Measurements from ENCODE around the gene SCFD2.
"Not testable (repeated sequence)": the region's sequence is repeated elsewhere in the genome, so short reads cannot be mapped to it uniquely, and the experiment has no call there.

SCFD2 gene

DNA sequence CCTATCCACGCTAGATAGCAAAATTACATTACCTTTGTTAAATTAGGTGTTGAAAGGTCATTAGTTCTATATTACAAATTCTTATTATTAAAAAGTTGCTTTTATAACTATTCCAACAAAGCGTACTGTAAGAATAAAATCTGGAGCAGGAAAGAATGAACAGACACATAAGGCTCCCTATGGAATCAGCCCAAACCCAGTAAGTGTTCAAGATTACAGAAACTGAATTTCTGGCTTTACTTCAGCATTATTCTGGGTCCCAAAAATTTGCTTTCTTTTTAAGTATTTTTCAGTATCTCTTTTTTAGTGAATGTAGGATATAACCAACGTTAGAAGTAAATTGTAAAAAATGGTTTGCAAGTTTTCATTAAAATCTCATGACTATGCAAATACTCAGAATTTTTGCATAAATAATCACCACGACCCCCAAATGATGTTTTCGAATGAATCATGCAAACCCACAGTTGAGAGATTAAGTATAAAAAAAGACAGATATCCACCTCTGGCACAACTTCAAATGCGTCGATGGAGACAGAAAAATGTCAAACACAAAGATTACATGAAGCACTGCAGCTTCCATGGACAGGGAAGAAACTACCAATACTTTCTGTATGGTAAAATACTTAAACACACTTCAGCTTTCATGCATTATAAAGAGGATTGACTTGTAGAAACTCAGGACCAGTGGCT, 265.2 kb downstream of the SCFD2 start:
- no peak for DNase-seq (ENCODE audit: low read depth)

DNA sequence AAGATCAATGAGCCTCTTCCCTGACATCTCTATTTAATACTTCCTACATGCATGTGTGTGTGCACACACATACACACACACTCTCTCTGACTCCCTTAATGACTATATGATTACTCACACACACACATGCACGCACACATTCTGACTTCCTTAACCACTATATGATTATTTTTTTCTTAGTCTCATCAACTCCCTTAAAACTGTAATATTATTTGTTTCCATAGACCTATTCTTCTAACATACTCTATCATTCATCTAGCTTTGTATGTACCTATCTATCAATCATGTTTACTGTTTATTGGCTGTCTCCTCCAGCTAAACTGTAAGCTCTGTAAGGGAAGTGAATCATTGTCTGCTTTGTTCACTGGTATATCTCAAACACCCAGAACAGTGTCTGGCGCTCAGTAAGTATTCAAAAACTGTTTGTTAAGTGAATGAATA, 267.2 kb downstream of the SCFD2 start:
- DNase-seq (ENCODE audit: low read depth) = no peak

DNA sequence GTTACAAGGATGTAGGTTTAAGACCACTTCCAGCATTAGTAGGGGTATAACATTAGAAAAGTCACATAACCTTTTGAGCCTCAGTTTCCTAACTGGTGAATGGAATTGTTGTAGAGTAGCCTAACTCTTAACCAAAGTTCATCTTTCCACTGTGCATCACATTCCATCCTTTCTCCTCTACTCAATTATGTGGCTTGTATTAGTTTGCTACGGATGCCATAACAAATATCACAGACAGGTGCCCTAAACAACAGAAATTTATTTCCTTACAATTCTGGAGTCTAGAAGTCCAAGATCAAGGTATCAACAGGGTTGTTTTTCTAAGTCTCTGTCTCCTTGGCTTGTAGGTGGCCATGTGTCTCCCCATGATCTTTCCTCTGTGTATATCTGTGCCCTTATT, 271.8 kb downstream of the SCFD2 start:
- no peak for DNase-seq (ENCODE audit: low read depth)

DNA sequence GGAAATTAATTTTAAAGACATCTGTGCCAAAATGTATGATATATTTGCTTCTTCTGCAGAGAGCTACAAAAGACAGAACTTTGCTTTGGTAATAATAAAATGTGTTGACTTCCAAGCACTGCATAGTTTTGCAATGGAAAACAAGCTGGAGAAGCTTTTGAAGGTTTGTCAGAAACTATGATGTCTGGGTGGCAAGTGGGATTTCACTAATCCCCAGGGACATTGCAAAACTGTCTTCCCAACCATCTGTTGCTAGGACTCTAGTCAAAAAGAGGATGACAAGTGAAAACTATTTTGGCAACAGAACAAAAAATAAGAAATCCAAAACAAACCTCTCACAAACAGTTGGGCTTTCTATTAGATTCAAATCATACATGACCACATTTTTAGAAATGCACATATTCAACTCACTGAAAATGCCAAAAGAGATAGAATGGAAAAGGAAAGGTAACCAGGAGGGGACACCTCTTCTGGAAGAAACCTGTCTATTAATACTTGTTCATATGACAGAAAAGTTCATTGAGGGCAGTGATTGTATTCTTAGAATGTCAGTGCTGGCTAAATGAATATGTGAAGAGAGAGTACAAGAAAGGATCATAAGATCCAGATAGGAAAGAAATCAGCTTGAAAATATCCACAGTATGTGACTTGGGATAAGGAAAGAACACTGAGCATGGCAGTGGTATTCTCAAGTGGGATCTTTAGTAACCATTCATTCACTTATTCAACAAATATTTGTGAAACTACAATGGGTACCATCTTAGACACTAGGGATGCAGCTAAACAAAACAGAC, 275.7 kb downstream of the SCFD2 start:
- no peak for DNase-seq (ENCODE audit: low read depth)

DNA sequence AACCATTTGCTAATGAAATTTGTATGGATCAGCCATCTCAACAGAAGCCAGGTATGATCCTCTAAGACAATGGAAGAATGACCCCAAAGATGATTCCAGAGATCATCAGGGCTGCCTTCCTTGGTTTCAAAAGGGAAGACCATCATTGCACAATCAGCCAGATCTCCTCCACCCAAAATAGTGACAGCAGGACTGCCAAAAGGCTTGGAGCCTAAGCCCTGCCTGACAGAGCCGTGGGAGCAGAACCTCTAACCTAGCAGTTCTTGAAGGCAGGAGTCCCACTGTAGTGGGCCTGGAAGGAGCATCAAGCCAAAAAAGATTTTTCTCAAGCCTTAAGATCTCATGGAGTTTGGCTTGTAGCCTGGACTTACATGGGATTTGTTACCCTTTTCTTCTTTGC, 277.7 kb downstream of the SCFD2 start:
- no peak for DNase-seq (ENCODE audit: low read depth)

DNA sequence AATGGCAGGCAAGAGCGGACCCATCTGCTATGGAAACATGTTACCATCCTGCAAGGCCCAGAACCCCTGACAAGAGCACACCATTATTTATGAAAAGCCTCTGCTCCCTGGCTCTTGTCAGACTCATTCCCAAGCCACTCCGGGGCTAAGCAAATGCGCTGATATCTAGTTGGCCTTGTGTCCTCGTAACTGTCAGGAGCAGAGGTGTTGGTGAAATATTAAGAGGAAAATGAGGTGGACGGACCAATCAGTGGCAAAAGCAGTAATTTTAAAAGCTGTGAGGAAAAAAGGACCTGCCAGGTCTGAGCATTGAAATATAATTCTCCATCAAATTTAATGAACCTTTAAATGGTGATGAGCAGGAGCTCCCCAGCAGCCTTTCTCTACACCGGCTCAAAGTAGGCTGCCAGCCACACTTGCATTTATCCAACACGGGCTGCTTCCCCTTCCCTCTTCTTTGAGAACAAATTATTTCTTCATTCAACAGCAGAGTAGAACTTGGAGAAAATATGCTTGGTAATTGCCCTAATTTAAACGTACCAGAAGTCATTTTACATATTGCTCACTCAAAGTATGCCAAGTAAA, 289.4 kb downstream of the SCFD2 start:
- no peak for DNase-seq (ENCODE audit: low read depth)

DNA sequence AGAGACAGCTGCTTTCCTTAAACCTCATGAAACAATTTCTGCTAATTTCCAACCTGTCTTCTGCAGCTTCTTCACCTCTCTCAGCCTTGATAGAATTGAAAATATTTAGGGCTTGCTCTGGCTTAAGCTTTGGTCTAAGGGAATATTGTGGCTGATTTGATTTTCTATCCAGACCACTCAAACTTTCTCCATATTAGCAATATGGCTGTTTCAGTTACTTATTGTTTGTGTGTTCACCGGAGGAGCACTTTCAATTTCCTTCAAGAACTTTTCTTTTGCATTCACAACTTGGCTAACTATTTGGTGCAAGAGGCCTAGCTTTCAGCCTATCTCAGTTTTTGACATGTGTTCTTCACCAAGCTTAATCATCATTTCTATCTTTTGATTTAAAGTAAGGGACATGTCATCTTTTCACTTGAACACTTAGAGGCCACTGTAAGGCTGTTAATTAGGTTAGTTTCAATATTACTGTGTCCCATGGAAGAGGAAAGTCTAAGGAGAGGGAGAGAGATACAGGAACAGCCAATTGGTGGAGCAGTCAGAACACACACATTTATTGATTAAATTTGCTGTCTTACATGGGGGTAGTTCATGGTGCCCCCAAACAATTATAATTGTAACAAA, 290.6 kb downstream of the SCFD2 start:
- DNase-seq (ENCODE audit: low read depth) = no peak

DNA sequence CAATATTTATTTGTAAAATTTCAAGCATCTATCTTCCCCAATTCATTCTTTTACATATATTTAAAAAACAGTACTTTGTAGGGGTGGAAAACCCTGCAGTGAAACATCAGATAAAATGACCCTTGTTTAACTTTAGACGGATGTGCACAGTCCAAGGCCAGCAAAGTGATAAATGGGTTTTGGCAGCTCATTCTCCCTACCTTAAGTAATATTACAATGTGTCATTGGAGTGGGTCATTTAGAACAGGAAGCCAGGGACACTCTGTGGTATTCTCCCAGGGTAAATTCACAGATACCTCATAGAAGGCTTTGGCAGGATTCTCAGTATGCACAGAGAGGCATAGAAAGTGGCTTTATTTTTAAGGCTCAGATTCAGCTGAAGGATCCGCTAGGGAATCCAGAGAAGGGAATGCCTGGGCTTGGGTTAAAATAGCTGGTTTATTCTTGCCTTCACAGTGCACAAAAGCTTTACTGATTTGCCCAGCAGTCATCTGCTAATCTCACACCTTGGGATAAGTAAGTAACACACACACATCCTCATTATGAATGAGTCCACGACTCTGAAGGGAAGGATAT, 297.0 kb downstream of the SCFD2 start:
- no peak for DNase-seq (ENCODE audit: low read depth)

DNA sequence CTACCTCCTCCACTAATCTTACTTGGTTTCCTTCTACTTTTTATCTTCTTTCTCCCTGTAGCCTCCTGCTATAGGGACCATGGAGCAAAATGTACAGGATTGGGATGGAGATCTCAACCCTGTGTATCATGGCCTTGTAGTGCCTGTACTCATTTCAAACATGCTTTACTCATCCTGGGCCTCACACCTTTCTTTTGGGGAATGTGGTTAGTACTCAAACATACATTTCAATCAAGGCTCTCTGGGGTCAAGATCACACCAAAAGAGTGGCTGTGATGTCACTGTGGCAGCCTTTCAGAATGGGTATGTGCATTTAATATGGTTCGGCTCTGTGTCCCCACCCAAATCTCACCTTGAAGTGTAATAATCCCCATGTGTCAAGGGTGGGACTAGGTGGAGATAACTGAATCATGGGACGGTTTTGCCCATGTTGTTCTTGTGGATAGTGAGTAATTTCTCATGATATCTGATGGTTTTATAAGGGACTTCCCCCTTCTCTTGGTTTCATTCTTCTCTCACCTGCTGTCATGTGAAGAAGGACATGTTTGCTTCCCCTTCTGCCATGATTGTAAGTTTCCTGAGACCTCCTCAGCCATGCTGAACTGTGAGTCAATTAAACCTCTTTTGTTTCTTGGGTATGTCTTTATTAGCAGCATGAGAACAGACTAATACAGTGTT, 298.6 kb downstream of the SCFD2 start:
- DNase-seq (ENCODE audit: low read depth) = no peak

DNA sequence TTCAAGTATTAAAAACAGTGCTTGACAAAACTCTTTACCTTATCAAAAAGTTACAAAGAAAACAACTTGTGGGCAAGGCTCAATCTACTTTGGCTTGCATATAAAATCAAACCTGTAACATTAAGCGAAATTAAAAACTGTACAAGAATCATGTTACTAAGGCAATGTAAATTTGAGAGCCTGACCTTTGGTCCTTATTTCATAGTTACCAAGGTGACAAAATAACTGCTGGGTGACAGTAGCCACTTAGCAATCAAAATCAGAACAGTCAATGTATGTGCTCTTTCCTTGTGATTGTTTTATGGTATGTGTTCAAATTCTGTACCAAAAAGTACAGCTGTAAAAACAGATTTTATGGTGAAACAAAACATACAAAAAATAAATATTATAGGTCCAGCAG, 299.7 kb downstream of the SCFD2 start:
- no peak for DNase-seq (ENCODE audit: low read depth)

DNA sequence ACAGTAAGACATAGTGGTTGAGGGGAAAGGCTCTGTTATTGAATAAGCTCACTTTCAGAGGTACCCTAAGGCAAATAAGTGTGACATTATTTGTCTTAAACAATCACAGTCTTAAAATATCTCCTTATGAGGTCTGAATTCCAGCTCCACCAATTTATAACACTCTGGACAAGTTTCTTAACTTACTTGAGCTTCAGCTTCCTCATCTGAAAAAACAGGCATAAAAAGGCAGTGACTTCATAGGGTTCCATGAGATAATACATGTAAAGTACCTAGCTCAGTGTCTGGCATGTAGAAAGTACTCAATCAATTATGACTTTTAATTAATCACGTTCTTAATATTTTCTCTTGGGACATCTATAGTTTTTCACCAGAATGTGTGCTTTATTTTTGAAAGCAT, 301.3 kb downstream of the SCFD2 start:
- DNase-seq (ENCODE audit: low read depth) = no peak

DNA sequence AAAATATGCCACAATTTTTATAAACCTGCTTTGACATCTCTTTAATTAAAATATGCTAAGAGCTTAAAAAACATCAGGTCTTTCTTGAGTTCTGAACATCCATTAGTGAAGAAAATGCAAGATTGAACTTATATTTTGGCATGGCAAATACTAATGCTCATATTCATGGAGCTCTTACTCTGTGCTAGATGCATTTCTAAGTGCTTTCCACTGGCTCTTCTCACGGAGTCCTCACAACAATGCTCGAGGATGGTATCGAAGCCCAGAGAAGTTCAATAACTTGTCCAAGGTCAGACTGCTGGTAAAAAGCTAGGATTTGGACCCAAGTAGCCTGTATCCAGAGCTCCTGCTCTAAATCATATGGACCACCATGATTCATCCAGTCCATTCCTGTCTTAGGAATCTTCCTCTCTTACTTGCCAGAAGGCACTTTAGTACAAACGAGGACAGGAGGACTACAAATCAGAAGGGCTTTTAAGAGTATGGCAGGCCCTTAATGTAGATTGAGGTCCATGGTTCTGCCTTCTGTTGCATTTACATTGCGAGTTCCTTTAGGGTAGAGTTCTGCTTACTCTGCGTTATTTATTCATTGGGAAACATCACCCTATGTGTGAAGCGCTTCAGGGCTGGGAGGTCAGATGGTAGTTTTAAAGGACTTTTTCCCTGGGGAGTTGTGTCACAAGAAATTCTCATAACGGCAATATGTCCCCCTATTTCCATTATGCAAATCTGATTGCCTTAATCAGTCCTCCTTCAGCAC, 304.6 kb downstream of the SCFD2 start:
- no peak for DNase-seq (ENCODE audit: low read depth)

DNA sequence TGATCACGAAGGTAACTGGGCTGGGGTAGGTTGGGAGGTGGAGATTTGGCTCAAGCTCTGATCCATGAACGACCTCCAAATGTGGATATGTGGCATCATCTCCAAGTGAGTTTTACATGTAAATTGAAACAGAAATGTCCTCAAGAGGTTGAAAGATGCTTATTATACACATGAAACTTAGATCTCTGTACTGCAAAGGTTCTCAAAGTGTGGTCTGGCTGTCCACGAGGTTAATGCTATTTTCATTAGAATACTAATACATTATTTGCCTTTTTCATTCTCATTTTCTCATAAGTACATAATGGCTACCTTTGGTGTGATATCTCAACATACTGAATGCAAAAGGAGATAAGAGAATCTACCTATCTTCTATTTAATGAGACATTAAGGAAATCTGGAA, 305.6 kb downstream of the SCFD2 start:
- no peak for DNase-seq (ENCODE audit: low read depth)

DNA sequence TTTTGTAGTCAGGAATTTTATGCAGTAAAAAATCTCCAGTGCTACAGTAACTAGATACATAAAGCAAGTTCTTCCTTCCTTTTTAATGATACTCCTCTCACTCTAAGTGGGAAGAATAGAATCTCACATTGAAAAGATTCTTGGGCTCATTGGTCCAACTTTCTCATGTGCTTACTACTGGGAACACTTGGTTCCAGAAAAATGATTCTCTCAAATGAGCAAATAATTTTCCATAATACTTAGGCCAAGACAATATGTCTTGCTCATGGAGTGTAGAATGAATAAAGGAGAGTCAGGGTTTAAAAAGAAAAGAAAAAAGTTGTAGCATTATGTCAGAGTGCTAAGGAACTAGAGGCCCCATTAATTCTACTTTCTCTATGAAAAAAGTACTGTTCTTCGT, 306.0 kb downstream of the SCFD2 start:
- DNase-seq (ENCODE audit: low read depth) = no peak

DNA sequence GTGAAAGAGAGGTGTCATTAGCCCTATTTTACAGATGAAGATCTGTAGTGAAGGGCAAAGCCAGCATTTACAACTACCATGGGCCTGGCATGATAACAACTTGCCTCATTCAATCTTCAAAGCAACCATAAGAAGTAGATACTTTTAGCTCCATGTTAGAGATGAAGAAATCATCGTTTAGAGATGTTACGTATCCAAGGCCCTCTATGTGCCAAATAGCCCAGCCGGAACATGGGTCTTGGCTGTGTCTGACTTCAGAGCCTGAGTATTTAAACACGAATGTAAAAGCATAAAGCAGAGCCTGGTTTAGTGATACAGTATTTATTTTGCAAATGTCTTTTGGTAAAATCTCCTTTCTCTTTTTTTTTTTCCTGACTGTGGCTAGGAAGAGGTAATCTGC, 306.6 kb downstream of the SCFD2 start:
- DNase-seq (ENCODE audit: low read depth) = no peak

DNA sequence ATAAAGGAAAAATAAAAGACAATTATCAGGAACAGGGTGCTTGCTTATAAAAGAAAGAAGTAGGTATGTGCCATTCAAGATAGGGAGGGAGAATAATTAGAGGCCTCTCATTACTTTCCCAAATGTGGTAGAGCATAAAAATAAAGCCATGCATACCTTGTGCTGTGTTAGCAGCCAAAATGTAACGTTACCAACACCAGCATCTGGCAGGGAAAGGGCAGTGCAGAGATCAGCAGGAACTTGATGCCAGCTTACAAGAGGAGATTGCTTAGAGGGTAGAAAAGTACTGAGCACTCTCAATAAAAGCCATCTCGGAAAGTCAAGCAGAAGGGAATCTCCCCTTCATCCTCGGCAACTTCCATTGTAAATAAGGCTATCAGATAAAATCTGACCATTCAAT, 308.2 kb downstream of the SCFD2 start:
- no peak for DNase-seq (ENCODE audit: low read depth)

DNA sequence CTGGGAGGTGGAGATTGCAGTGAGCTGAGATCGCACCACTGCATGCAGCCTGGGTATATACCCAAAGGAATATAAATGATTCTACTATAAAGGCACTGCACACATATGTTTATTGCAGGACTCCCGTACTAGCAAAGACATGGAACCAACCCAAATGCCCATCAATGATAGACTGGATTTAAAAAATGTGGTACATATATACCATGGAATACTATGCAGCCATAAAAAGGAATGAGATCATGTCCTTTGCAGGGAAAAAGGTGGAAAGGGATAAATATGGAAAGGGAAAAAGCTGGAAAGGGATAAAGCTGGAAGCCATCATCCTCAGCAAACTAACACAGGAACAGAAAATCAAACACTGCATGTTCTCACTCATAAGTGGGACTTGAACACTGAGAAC, 308.8 kb downstream of the SCFD2 start:
- DNase-seq (ENCODE audit: low read depth) = not testable (repeated sequence)

DNA sequence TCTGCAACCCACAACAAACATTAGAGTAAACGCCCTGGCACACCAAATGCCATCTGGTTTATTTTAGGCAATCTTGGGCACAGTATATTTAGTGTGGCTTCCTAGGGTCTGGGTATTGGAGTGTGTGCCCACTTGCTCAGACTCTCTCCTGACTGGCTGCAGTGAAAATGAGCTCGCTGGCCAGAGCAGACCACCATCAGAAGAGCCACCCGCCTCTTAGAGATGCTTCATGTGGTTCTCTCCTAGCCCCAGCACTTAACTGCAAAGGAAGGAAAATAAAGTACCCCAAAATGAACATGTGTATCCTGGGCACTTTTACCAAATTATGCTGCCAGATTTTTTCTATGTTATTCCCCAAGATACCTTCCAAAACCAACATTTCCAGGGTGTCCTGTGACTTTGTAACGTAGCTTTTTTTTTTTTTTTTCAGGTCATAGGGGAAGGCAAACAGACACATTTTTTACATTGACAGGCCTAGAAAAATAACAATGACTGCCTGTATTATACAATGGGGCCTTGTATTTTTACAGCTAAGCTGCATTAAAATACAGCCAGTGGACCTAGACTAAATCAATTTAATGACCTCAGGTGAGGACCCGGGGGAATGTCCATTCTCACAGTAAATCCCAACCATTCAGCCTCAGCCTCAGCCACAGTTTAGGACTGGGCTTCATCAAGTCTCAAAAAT, 310.0 kb downstream of the SCFD2 start:
- DNase-seq (ENCODE audit: low read depth) = no peak

DNA sequence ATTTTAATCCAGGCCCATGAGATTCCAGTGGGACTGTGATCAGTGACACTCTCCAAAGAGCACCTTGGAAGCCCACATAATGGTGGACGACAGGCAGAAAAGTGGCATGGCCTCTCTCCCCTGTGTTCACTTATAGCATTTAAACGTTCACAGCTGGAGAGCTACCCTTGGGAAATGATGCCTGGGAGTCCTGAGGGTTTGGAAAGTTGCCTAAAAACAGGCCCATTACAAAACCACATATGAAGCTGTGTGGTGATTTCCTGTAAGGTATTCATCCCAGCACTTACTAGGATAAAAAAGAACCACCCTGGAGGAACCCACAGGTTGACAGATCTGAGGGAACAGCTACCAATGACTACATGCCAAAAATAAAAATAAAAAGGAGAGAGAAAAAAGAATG, 310.6 kb downstream of the SCFD2 start:
- no peak for DNase-seq (ENCODE audit: low read depth)

DNA sequence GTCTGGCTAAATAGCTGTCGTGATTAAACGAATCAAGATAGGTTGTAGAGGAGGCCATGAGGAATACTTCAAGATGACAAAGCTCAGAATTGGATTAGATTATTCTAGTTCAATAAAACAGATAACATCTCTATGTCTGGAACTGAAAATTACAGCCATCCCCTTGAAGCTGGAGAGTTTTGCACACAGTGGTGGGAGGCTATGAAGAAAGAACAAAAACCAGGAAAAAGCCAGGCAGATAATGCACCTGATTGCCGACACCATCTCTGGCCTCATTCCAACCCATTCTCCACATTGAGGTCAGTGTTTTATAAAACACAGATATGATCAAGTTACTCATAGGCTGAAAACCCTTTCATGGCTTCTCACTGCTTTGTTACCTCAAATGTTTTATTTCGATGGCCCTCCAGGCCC, 315.5 kb downstream of the SCFD2 start:
- no peak for DNase-seq (ENCODE audit: low read depth)

DNA sequence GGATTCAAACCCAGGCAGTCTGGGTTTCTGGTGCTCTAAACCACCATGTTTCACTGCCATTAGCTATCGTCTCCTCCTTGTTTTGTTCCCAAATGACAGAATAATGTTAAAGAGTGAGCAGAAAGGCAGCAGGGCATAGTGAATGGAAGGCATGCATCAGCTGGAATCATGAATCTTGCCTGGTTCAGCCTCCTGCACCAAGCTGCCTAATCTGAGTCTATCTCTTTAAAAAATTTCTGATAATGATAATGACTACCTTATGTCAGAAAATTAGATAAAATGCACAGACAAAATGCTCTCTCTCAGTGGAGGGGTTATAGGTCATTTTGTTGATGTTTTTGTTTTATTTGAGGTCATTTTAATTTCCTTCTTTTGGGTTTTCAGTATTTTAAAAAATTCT, 316.3 kb downstream of the SCFD2 start:
- DNase-seq (ENCODE audit: low read depth) = no peak

Measured in stimulated activated CD8-positive, alpha-beta memory T cell treated with anti-CD3 and anti-CD28 coated beads, Interleukin-12 subunit alpha, Interleukin-12 subunit beta, amount 100 ng/mL, for 4 hours (primary cell).